LNCaP clone FGC (cell line): ENCODE measurements around the gene NRIP3.

Experiments
- DNase-seq: peaks from one replicate; pipeline ENCODE4 v3.0.0-alpha.2; 2011; ENCODE audit warnings: low read depth
- H3K4me3 ChIP-seq: 2 replicates; pipeline ENCODE4 v1.5.1; 2011; ENCODE audit warnings: mild to moderate bottlenecking, low read depth, low read length, control low read depth
- TF ChIP-seq, protein P1 (sequence below): IDR thresholded peaks from 2 replicates; pipeline ENCODE4 v1.5.1; 2012; ENCODE audit warnings: mild to moderate bottlenecking; ENCODE audit not compliant: control insufficient read depth, insufficient read depth; ENCODE audit errors: extremely low read depth

NRIP3 gene

GRCh38 chr11:9029422-9029821, 25.6 kb upstream of the NRIP3 start:
- TF ChIP-seq, protein P1, sequence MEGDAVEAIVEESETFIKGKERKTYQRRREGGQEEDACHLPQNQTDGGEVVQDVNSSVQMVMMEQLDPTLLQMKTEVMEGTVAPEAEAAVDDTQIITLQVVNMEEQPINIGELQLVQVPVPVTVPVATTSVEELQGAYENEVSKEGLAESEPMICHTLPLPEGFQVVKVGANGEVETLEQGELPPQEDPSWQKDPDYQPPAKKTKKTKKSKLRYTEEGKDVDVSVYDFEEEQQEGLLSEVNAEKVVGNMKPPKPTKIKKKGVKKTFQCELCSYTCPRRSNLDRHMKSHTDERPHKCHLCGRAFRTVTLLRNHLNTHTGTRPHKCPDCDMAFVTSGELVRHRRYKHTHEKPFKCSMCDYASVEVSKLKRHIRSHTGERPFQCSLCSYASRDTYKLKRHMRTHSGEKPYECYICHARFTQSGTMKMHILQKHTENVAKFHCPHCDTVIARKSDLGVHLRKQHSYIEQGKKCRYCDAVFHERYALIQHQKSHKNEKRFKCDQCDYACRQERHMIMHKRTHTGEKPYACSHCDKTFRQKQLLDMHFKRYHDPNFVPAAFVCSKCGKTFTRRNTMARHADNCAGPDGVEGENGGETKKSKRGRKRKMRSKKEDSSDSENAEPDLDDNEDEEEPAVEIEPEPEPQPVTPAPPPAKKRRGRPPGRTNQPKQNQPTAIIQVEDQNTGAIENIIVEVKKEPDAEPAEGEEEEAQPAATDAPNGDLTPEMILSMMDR = no peak
- no peak for DNase-seq
- no peak overlapping the region for H3K4me3 ChIP-seq

DNA sequence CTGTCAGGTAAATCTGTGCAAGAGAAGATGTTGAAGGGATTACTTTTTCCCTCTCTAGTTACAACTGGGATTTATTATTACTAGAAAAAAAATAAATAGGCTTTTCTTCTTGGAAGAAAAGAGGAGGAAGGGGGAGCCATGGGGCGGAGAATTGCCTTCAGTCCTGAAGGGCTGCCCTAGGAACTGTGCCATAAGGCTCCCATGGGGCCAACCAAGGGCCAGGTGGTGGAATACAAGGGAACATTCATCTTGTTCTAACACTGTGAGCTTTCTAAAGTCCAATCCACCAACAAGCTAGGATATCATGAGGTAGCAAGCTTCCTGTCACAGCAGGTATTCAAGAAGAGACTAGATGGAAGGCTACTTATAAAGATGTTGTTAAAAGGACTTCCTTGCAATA, 24.8 kb upstream of the NRIP3 start:
- no peak for DNase-seq
- TF ChIP-seq, protein P1 = no peak
- H3K4me3 ChIP-seq = no peak overlapping the region

DNA sequence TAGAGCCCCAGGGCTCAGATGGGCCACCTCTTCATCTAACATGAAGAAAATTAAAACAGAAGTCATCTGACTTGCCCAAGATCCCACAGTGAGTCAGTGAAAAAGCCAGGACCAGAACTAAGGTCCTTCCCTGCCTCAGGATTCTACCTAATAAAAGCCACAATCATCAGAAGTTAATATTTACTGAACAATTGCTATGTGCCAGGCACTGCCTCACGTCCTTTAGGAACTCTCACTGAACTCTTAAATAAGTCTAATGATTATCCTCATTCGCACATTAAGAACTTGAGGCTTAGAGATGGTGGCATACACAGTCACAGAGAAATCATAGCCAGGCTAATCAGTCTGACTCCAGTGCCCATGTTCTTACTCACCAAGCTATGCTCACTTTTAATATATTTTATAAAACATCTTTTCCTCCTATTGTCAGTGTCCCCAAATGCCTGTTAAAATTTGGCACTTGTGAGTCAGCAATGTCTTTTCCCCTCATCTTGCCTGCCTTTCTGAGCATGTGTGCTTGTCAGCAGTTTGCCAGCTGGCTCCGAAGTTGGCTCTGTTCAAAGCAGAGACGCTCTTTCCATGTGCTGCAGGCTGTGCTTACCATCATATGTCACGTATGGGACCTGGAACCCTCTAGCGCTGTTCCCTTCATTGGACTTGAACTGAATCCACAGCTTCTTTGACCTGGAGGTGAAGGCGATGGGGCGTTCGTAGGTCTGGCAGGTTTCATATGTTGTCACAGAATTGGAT, 21.5 kb upstream of the NRIP3 start:
- H3K4me3 ChIP-seq = no peak overlapping the region
- DNase-seq = no peak
- TF ChIP-seq, protein P1 = no peak

- TF ChIP-seq, protein P1 = no peak
- no peak overlapping the region for H3K4me3 ChIP-seq
- no peak for DNase-seq
Observed at GRCh38 chr11:9022961-9023680, 19.3 kb upstream of the NRIP3 start.

DNA sequence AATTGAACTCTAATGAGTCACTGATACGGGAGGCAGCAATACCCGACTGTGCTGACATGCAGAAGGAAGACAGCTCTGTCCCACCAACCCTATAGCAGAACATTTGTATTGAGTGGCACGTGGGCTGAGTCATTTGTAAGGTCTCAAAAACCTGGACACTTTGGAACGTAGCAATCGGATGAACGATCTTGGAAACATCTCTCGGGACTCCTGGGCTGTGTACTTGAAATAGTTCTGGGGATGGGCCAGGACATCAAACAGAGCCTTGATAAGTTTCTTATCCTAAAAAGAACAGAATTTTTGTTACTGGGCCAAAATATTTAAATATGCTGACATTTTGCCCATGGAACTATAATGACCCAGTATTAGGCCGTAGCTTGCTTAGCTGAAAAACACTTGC, 17.1 kb upstream of the NRIP3 start:
- H3K4me3 ChIP-seq = no peak overlapping the region
- no peak for DNase-seq
- TF ChIP-seq, protein P1 = no peak

GRCh38 chr11:9019861-9020260, 16.1 kb upstream of the NRIP3 start:
- DNase-seq = no peak
- H3K4me3 ChIP-seq = no peak overlapping the region
- TF ChIP-seq, protein P1 = no peak
